Measurements from ENCODE around the gene CA4.

DNA sequence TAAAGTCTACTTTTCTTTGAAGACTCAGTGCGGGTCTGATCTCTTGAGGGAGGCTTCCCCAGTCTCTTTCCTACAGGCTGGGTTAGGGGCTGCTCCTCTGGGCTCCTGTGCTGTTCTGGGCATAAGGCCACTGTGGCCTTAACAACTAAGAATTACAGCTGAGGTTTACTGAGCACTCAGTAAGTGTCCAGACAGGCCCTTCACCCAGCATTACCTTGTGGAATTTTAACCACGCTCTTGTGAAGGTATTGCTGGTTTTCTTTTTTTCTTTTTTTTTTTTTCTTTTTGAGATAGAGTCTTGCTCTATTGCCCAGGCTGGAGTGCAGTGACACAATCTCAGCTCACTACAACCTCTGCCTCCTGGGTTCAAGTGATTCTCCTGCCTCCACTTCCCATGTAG lies 3.6 kb upstream of the CA4 start:
- TF ChIP-seq EP300 (IDR thresholded peaks at IDR 0.05; ENCODE audit: borderline replicate concordance in 1 of 2, low read depth in 2 of 2, low read length in 2 of 2) (no peak), SP2 (IDR thresholded peaks at IDR 0.05; ENCODE audit: low read length) (no peak), RFX5 (IDR thresholded peaks at IDR 0.05; ENCODE audit: borderline replicate concordance, low read depth, low read length) (no peak), SP1 (IDR thresholded peaks at IDR 0.05; ENCODE audit: low read depth, low read length) (no peak), POLR2A (IDR thresholded peaks at IDR 0.05; ENCODE audit: control extremely low read depth in 1 of 2, low read depth in 2 of 2, low read length in 2 of 2) (no peak), ZNF274 (IDR thresholded peaks at IDR 0.05; ENCODE audit: borderline replicate concordance, extremely low read depth, low read length) (no peak), SUZ12 (IDR thresholded peaks at IDR 0.05; ENCODE audit: low read length) (no peak), USF2 (IDR thresholded peaks at IDR 0.05; ENCODE audit: low read length) (no peak), CTCF (IDR thresholded peaks at IDR 0.05; ENCODE audit: control extremely low read depth in 1 of 3, insufficient read depth in 1 of 3, low read depth in 1 of 3, low read length in 3 of 3) (no peak), GABPA (IDR thresholded peaks at IDR 0.05; ENCODE audit: borderline replicate concordance, insufficient read depth, low read length) (no peak), RAD21 (IDR thresholded peaks at IDR 0.05 in 1 of 2, conservative IDR thresholded peaks at IDR 0.05 in 1 of 2; ENCODE audit: low read depth in 2 of 2, low read length in 2 of 2) (no peak), CBX8 (IDR thresholded peaks at IDR 0.05; ENCODE audit: borderline replicate concordance, low read depth, low read length) (no peak), POLR2AphosphoS5 (IDR thresholded peaks at IDR 0.05; ENCODE audit: low read depth, low read length) (no peak)
- TF ChIP-seq, protein P1, sequence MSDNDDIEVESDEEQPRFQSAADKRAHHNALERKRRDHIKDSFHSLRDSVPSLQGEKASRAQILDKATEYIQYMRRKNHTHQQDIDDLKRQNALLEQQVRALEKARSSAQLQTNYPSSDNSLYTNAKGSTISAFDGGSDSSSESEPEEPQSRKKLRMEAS (IDR thresholded peaks at IDR 0.05), result no peak
